HepG2 (cell line): ENCODE measurements around the gene CDHR1. TPM values are rescaled to one million over a fixed set of nuclear protein-coding genes. Genes with fewer than 3 reads are reported as not detected.

Source experiments
- CBFB ChIP-seq: sonication (generic); formaldehyde crosslinking; IDR thresholded peaks from 2 replicates; pipeline ENCODE4 v1.4.0; 2020; ENCODE audit warnings: missing genetic modification reagents
- CENPT ChIP-seq: sonication (generic); formaldehyde crosslinking; IDR thresholded peaks from 2 replicates; pipeline ENCODE4 v1.8.0; 2022; ENCODE audit warnings: low read depth, mild to moderate bottlenecking, moderate library complexity, missing genetic modification reagents
- FOXJ3 ChIP-seq: sonication (generic); formaldehyde crosslinking; IDR thresholded peaks from 2 replicates; pipeline ENCODE4 v1.4.0; 2020; ENCODE audit warnings: missing genetic modification reagents, mild to moderate bottlenecking, borderline replicate concordance
- MAX ChIP-seq: IDR thresholded peaks from 2 replicates; pipeline ENCODE4 v1.6.1; 2012; ENCODE audit warnings: inconsistent platforms
- MAZ ChIP-seq, 2 experiments: sonication (generic) in 1 of 2; formaldehyde crosslinking in 1 of 2; IDR thresholded peaks; 2 replicates each; pipeline versions ENCODE4 v1.5.0 to v1.6.1; 2012 to 2020; ENCODE audit warnings: low read depth in 2 of 2, mild to moderate bottlenecking in 2 of 2, borderline replicate concordance in 1 of 2, improper control_type of control experiment in 1 of 2, low read length in 1 of 2, missing genetic modification reagents in 1 of 2, moderate library complexity in 1 of 2
- MED1 ChIP-seq: sonication (generic); formaldehyde crosslinking; IDR thresholded peaks from 2 replicates; pipeline ENCODE4 v1.4.0; 2020; ENCODE audit warnings: missing genetic modification reagents
- MED13 ChIP-seq: sonication (generic); formaldehyde crosslinking; IDR thresholded peaks from 2 replicates; pipeline ENCODE4 v1.5.0; 2020; ENCODE audit warnings: missing genetic modification reagents
- MEF2D ChIP-seq: sonication (generic); formaldehyde crosslinking; IDR thresholded peaks from 2 replicates; pipeline ENCODE4 v1.5.1; 2020; ENCODE audit warnings: mild to moderate bottlenecking, missing genetic modification reagents
- RFXAP ChIP-seq: sonication (generic); formaldehyde crosslinking; IDR thresholded peaks from 2 replicates; pipeline ENCODE4 v1.4.0; 2020; ENCODE audit warnings: missing genetic modification reagents, borderline replicate concordance
- TARDBP ChIP-seq: sonication (generic); formaldehyde crosslinking; IDR thresholded peaks from 2 replicates; pipeline ENCODE4 v1.8.0; 2022; ENCODE audit warnings: mild to moderate bottlenecking, missing genetic modification reagents
- TEF ChIP-seq: sonication (generic); formaldehyde crosslinking; IDR thresholded peaks from 2 replicates; pipeline ENCODE4 v1.5.0; 2020; ENCODE audit warnings: missing genetic modification reagents
- TFDP1 ChIP-seq: IDR thresholded peaks from 2 replicates; pipeline ENCODE4 v1.6.1; 2016; ENCODE audit warnings: missing compliant biosample characterization, missing genetic modification reagents, borderline replicate concordance
- ZMAT3 ChIP-seq: sonication (generic); formaldehyde crosslinking; conservative IDR thresholded peaks from 2 replicates; pipeline ENCODE4 v1.7.0; 2021; ENCODE audit warnings: missing genetic modification reagents
- ZNF350 ChIP-seq: sonication (generic); formaldehyde crosslinking; IDR thresholded peaks from 2 replicates; pipeline ENCODE4 v1.4.0; 2020; ENCODE audit warnings: mild to moderate bottlenecking, low read depth, missing genetic modification reagents, borderline replicate concordance
- ZNF441 ChIP-seq: sonication (generic); formaldehyde crosslinking; IDR thresholded peaks from 2 replicates; pipeline ENCODE4 v1.7.0; 2021; ENCODE audit warnings: missing genetic modification reagents, borderline replicate concordance
- ZNF510 ChIP-seq: sonication (generic); formaldehyde crosslinking; IDR thresholded peaks from 2 replicates; pipeline ENCODE4 v1.4.0; 2020; ENCODE audit warnings: low read depth, mild to moderate bottlenecking, missing genetic modification reagents
- ZNF580 ChIP-seq: IDR thresholded peaks from 2 replicates; pipeline ENCODE4 v1.6.1; 2016; ENCODE audit warnings: low read depth, borderline replicate concordance
- ZNF788 ChIP-seq: sonication (generic); formaldehyde crosslinking; IDR thresholded peaks from 2 replicates; pipeline ENCODE4 v1.5.0; 2020; ENCODE audit warnings: mild to moderate bottlenecking, missing genetic modification reagents, borderline replicate concordance
- ZNF879 ChIP-seq: sonication (generic); formaldehyde crosslinking; IDR thresholded peaks from 2 replicates; pipeline ENCODE4 v1.8.1; 2023; ENCODE audit warnings: missing genetic modification reagents
- polyA plus RNA-seq, 8 experiments: library from polyadenylated mRNA; depleted of rRNA in 3 of 8; stranded (reverse) in 7 of 8; unstranded in 1 of 8; fragments of >200 nt; fragmentation: Illumina TruSeq in 4 of 8; extraction: Trizol in 4 of 8; gene quantifications; 2 replicates each; pipeline versions ENCODE4 v1.2.1 to v1.2.3, GENCODE V29; 2011 to 2016; ENCODE audit warnings: low read depth in 4 of 8, missing spikeins in 1 of 8, mixed read lengths in 1 of 8; ENCODE audit not compliant: insufficient read depth in 1 of 8
- total RNA-seq, 5 experiments: library from RNA; depleted of rRNA; stranded (reverse); fragments of >200 nt; fragmentation: Illumina TruSeq; extraction: Trizol; gene quantifications; 2 replicates each; pipeline ENCODE4 v1.2.3, GENCODE V29; 2016; ENCODE audit warnings: low read depth in 1 of 5
- TF ChIP-seq, protein P1 (sequence below): sonication (generic); formaldehyde crosslinking; IDR thresholded peaks from 2 replicates; pipeline ENCODE4 v1.4.0; 2020; ENCODE audit warnings: missing genetic modification reagents
- TF ChIP-seq, protein P2 (sequence below), 2 experiments: sonication (generic) in 1 of 2; formaldehyde crosslinking in 1 of 2; IDR thresholded peaks; 2 replicates each; pipeline versions ENCODE4 v1.4.0 to v1.6.1; 2018 to 2020; ENCODE audit warnings: missing genetic modification reagents in 2 of 2, borderline replicate concordance in 1 of 2, low read depth in 1 of 2, mild to moderate bottlenecking in 1 of 2, missing biosample characterization in 1 of 2
- TF ChIP-seq, protein P3 (sequence below): sonication (generic); formaldehyde crosslinking; IDR thresholded peaks from 2 replicates; pipeline ENCODE4 v1.4.0; 2020; ENCODE audit warnings: mild to moderate bottlenecking, missing genetic modification reagents

Gene CDHR1
- total and polyA plus RNA-seq, 2 of the 13 experiments (the other 11 are each of a cell fraction or from before 2014, with no cell fraction given): 0.04 to 0.09 TPM

GRCh38 chr10:84256510-84257342, 62.4 kb downstream of the CDHR1 start (continued):
- TF ChIP-seq CBFB (CRISPR knock-in tag) (no peak), MED13 (CRISPR knock-in tag) (0 out of 2 replicates have a peak, but pooled peaks have one; percentile 24), ZMAT3 (CRISPR knock-in tag) (peak; percentile 73; the same call in 1 of the 2 replicates), ZNF788 (CRISPR knock-in tag) (no peak), MAX (peak; percentile 85), ZNF879 (CRISPR knock-in tag) (no peak), ZNF580 (peak; percentile 35; the same call in 1 of the 2 replicates), ZNF441 (CRISPR knock-in tag) (0 out of 2 replicates have a peak, but pooled peaks have one; percentile 16), TFDP1 (CRISPR knock-in tag) (peak; percentile 90), MED1 (CRISPR knock-in tag) (0 out of 2 replicates have a peak, but pooled peaks have one; percentile 27), MEF2D (CRISPR knock-in tag) (no peak), ZNF510 (CRISPR knock-in tag) (no peak), TEF (0 out of 2 replicates have a peak, but pooled peaks have one; percentile 42), RFXAP (CRISPR knock-in tag) (no peak), MAZ (IDR thresholded peaks at IDR 0.05; ENCODE audit: borderline replicate concordance, low read depth, low read length) (no peak), MAZ (CRISPR knock-in tag; IDR thresholded peaks at IDR 0.05; ENCODE audit: low read depth) (no peak), TARDBP (CRISPR knock-in tag) (no peak), CENPT (CRISPR knock-in tag) (no peak), FOXJ3 (CRISPR knock-in tag) (0 out of 2 replicates have a peak, but pooled peaks have one; percentile 19), ZNF350 (CRISPR knock-in tag) (no peak)
- TF ChIP-seq, protein P1, sequence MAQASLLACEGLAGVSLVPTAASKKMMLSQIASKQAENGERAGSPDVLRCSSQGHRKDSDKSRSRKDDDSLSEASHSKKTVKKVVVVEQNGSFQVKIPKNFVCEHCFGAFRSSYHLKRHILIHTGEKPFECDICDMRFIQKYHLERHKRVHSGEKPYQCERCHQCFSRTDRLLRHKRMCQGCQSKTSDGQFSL (CRISPR knock-in tag): no peak
- TF ChIP-seq, protein P2, sequence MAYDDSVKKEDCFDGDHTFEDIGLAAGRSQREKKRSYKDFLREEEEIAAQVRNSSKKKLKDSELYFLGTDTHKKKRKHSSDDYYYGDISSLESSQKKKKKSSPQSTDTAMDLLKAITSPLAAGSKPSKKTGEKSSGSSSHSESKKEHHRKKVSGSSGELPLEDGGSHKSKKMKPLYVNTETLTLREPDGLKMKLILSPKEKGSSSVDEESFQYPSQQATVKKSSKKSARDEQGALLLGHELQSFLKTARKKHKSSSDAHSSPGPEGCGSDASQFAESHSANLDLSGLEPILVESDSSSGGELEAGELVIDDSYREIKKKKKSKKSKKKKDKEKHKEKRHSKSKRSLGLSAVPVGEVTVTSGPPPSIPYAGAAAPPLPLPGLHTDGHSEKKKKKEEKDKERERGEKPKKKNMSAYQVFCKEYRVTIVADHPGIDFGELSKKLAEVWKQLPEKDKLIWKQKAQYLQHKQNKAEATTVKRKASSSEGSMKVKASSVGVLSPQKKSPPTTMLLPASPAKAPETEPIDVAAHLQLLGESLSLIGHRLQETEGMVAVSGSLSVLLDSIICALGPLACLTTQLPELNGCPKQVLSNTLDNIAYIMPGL (CRISPR knock-in tag; IDR thresholded peaks at IDR 0.05; ENCODE audit: borderline replicate concordance in 1 of 2, low read depth in 1 of 2): peak in 1 of 2 experiments; percentile 36; a peak in 1 of 4 replicates
- TF ChIP-seq, protein P3, sequence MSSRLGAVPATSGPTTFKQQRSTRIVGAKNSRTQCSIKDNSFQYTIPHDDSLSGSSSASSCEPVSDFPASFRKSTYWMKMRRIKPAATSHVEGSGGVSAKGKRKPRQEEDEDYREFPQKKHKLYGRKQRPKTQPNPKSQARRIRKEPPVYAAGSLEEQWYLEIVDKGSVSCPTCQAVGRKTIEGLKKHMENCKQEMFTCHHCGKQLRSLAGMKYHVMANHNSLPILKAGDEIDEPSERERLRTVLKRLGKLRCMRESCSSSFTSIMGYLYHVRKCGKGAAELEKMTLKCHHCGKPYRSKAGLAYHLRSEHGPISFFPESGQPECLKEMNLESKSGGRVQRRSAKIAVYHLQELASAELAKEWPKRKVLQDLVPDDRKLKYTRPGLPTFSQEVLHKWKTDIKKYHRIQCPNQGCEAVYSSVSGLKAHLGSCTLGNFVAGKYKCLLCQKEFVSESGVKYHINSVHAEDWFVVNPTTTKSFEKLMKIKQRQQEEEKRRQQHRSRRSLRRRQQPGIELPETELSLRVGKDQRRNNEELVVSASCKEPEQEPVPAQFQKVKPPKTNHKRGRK (CRISPR knock-in tag): no peak
